Kidney glomerular epithelial cell (primary cell): Measurements from ENCODE around the gene ZNF622.
A peak's percentile ranks its signal among the peaks of the same experiment; 100 is the strongest.

Experiments
- DNase-seq: peaks from one replicate; lab custom pipeline; 2025; lab: John Stamatoyannopoulos, UW

ZNF622 gene

DNA sequence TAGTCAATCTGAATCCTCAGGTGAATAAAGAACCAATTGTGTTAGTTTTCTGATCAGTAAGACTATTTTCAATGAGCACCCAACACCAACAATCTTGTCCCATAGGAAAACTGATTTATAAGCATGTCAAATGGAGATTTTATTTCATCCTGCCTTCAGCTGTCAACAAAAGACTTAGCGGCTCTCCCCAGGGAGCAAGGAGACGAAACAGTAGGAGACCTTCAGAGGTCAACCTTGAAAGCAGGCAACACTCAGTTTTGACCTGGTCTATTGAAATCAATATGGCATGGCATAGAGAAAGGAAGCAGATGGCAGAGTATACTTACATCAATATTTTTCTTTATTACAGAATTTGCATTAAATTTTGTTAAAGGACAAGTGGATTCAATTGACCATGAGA lies 34.1 kb downstream of the ZNF622 start:
- no peak for DNase-seq

DNA sequence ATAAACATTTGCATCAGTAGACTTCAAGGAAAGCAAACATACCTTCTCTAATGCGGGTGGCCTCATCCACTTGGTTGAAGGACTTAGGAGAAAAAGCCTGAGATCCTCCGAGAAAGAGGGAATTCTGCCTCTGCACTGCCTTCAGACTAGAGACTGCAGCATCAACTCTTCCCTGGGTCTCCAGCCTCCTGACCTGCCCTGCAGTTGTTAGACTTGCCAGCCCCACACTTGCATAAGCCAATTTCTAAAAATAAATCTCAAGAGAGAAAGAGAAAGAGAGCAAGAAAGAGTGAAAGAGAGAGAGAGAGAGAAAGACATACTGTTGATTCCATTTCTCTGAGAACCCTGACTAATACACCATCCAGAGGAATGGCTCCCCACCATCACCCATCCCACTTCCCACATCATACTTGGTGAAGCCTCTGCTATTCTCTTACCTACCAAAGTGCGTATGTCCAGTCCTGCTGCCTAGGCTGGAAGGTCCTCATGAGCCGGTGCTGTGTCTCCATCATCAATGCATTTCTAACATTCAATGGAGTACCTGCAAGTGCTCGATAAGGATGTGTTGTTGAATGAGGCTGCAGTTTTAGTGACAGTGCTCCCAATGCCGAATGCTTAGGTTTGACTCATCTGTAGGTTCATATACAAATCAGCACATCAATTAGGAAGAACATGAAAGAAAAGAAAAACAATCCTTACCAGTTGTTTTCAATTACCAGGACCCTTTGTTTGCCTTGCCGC lies 35.1 kb downstream of the ZNF622 start:
- no peak for DNase-seq

DNA sequence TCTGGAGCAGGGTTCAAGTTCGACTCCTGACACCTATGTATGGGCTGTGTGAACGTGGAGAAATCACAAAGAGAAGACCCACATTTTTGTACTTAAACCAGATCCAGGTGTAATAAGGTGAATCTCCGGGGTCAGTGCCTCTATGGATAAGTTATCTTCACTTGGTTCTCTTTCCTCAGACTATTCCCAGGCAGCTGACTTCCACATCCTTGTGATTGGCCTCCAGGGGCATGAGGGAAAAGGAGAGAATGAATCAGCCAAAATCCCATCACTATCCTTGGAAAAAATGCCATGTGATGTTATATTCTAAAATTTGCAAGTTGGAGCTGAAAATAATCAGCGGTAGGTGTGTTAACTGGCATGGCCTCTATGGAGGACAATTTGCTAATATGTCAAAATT lies 37.2 kb downstream of the ZNF622 start:
- DNase-seq = no peak

DNA sequence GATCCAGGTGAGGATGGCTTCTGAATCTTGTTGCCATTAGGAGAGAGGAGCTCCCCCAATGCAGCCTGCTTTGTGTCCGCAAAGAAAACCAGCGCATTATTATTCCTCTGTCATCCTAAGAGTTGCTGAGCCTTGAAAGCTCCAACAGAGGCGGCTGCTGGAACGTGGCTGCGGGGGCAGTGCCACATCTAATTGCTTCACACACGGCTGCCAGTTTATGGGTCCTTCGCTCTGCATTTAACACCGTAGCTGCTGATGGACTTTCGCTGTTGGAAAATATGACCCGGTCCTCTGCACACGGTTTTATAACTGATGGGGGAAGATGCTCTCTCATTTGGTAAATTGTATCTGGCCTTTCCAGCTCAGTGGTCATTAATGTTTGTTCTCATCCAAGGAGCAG lies 38.0 kb downstream of the ZNF622 start:
- DNase-seq = peak; percentile 7

DNA sequence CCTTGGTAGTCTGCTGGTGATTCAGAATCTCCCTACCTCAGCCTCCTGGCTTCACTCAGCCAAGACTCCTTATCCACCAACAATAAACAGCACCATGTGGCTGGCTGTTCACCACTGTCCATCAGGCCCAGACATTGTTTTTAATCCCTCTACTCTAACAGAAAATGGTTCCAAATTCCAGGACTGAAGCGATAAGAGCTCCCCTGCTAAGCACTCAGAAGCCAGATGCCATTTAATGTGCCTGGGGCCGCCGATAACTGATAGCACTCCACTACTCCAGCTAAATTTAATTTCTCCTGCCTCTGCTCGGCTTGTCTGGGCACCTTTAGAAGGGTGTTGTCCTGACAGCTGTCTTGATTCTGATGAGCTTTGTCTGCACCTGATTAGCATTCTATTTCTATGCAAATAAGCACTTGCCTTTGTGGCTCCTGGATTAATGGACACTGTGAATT lies 47.1 kb downstream of the ZNF622 start:
- DNase-seq = no peak

DNA sequence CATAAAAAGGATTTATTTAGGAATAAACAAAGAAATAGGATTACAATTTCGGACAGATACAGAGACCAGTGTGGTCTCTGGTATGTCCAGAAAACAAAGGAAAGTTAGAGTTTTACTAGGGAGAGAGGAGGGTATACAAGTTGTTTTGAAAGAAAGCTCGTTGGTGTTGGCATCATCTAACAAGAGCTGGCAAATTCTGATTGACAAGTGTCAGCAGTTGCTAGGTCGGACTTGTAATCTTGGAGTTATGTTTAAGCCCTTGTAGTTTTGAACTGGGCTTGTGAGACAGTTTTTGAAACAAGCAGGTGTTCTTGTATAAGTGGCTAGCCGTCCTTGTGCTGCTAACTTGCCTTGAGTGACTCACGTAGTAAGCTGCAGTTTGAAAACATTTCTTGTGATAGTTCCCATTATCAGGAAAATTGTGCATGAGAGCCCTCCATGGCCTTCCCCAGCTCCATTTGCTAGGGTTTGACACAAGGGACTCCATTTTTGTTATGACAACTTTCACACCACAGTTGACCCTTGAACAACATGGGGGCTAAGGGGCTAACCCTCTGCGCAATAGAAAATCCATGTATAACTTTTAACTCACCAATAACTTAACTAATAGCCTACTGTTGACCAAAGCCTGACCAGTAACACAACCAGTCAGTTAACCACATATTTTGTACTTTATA lies 48.1 kb downstream of the ZNF622 start:
- DNase-seq = no peak

DNA sequence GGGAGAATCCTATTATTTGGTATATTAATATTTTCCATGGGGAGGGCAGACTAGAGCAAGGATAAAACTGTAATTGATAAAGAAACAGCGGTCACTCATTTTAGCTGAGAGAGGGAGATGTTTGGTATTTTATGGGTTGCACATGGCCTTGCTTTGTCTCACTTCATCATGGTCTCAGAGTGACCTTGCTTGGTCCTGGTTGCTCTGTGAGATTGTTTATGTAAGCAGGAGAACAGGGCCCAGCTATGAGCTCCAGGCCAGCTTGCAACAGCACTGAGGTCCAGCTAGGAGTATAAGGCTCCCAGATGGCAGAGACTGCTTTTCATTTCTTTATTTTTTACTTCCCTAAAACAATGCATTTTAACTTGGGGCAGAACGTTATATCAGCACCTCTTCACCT lies 50.7 kb downstream of the ZNF622 start:
- no peak for DNase-seq

DNA sequence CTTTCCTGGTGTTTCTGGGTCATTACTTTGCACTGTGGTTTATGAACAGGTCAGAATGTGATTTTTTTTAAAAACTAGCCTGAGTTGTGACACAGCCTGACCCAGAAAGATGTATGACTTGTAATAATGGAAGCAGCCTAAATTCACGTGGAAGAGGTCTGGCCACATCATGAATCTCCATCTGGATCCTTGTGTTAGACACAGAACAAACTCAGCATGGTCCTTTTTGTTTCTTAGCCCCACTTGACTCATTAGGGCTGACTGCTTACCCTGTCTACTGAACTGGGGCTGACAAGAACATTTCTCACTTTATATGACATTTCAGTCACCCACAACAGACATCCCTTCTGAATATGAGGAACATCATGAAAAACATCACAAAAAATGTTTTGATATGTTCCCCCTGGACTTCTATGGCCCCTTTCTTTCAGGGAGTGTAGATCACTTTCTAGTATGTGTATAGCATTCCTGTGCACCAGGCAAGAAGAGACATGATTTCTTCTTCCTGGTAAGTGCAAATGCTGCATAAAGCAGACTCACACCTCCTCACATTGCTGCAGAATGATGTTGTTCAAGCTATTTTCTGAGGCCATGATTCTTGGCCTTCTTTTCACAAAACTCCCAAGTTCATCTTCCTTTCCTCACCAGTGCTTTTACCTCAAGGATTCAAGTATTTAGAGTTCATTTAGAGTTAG lies 52.3 kb downstream of the ZNF622 start:
- no peak for DNase-seq

DNA sequence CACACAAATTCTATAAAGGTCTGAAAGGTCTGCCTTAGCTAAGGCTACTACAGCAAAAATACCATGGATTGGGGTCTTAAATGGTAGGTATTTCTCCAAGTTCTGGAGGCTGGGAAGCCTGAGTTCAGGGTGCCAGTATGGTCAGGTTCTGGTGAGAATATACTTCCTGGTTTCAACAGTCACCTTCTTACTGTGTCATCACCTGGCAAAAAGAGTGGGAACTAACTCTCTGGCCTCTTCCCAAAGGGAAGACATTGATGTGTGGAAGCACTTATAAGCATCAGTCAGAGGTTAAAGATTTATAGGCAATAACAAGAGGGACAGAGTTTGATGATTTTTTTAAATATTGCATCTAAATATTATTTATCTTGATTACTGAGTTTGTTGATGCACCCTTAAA lies 53.0 kb downstream of the ZNF622 start:
- DNase-seq = no peak

DNA sequence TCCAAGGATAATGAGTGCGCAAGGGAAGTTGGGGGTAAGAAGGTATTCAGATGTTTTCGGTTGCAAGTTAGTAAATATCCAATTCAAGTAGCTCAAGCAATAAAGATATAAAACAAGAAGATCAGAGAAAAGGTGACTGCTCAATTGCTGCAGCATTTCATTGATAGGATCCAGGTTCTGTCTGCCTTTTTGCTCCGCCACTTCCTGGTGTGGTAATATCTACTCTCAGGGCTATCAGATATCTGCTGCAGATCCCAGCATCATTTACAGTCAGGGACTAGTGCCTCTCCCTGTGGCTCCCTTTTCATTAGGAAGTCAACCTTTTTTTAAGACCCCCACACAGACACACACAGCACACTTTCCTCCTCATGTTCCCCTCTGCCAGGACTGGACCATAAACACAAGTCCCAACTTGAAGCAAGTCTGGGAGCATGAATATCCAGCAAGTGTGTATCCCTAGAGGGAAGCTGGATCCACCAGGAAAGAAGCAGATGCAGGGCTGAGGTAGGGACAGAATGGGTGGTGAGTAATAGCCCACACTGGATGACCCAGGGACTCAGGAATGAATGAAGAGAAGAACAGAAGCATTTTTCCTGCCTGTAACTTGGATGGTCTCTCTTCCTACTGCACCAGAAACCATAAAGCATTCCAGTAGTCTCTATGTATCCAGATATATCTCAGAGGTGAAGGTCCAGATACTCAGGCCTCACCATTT lies 53.7 kb downstream of the ZNF622 start:
- peak; percentile 3 for DNase-seq

DNA sequence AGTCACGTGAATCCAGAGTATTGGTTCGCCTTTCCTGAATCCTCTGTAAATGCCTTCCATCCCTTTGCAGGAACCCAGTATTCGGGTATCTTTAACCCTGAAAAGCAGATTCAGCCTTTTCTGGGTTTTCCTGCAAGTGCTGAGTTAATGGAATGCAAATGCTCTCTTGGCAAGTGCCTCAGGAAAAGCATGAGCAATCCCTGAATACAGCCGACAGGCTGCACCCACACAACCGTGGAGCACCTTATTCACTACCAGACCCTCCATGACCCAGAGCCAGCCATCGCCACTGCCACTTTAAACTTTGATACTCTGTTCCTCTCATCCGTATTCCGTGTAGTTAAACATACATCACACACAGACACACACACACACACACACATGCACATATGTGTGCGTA lies 54.4 kb downstream of the ZNF622 start:
- no peak for DNase-seq

DNA sequence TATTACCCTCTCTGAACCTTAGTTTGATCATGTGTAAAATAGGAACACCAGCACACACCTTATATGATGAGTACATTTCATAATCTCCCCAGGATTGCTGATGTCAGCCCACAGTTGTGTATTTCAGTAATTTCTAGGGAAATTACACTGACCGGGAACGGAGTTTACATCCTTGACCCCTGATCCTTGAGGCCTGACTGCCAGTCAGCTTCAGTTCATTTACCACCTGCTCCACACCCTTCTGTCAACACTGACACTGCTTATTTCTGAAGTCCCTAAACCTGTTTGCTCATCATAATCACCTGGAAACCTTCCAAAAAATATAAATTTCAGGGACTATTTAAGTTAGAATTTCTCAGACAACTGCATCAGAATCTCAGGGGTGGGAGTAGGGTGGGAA lies 55.3 kb downstream of the ZNF622 start:
- DNase-seq = no peak

DNA sequence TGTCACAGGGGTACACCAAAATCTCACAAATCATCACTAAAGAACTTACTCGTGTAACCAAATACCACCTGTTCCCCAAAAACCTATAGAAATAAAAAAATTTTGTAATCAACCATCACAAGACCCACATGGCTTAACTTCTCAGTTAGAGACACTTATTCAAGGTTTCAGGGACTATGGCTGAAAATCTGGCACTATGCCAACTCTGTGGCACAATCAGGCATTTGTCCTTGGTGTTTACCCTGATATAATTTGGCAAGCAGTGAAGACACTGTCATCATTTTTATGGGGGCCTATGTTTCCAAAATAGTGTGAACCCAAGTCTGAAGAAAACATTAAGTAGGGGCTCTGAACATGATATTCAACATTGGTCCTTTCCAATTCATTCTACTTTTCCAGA lies 59.0 kb downstream of the ZNF622 start:
- DNase-seq = no peak

DNA sequence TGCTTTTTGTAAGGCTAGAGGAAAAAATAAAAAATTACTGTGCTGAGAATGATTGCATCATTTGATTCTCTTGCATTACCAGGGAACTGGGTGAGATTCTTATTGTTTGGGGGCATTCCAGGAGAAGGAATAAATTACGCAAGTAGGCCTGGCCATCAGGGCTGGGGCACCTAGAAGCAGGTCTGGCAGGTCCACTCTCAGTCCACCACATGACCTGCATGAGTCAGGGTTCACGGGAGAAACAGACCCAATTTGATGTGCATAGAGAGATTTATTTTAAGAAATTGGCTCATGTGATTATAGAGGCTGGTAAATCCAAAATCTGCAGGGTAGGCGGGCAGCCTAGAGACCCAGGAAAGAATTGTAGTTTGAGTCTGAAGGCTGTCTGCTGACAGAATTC lies 59.6 kb downstream of the ZNF622 start:
- DNase-seq = no peak
